Left kidney (tissue), 8 donors: ENCODE data around the gene SLITRK1. TPM values are rescaled to one million over a fixed set of nuclear protein-coding genes. Genes with fewer than 3 reads are reported as not detected.
A peak's percentile ranks its signal among the peaks of the same experiment; 100 is the strongest.

Source experiments
- DNase-seq: peaks from one replicate; pipeline ENCODE4 v3.0.0-alpha.2; 2013
- long read RNA-seq, 8 donors: transcript quantifications; one replicate each; lab custom pipeline, GENCODE V29; 2026
- polyA plus RNA-seq: library from polyadenylated mRNA; unstranded; fragments of 120-200 nt; gene quantifications from one replicate; pipeline ENCODE4 v1.2.1, GENCODE V29; 2013; ENCODE audit not compliant: insufficient read length

SLITRK1 gene, protein sequence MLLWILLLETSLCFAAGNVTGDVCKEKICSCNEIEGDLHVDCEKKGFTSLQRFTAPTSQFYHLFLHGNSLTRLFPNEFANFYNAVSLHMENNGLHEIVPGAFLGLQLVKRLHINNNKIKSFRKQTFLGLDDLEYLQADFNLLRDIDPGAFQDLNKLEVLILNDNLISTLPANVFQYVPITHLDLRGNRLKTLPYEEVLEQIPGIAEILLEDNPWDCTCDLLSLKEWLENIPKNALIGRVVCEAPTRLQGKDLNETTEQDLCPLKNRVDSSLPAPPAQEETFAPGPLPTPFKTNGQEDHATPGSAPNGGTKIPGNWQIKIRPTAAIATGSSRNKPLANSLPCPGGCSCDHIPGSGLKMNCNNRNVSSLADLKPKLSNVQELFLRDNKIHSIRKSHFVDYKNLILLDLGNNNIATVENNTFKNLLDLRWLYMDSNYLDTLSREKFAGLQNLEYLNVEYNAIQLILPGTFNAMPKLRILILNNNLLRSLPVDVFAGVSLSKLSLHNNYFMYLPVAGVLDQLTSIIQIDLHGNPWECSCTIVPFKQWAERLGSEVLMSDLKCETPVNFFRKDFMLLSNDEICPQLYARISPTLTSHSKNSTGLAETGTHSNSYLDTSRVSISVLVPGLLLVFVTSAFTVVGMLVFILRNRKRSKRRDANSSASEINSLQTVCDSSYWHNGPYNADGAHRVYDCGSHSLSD
- 0.18 TPM for polyA plus RNA-seq
- long read RNA-seq, donor 1: 0 reads
- long read RNA-seq, donor 2, full-length matches to known transcripts: 1 of 1 reads
- long read RNA-seq, donor 2, partial matches to known transcripts: 0 of 1 reads
- long read RNA-seq, donor 2, other reads (novel, unspliced or antisense): 0 of 1 reads
- long read RNA-seq, donor 3: 0 reads
- long read RNA-seq, donor 4: 0 reads
- long read RNA-seq, donor 5: 0 reads
- long read RNA-seq, donor 6, full-length matches to known transcripts: 2 of 2 reads
- long read RNA-seq, donor 6, partial matches to known transcripts: 0 of 2 reads
- long read RNA-seq, donor 6, other reads (novel, unspliced or antisense): 0 of 2 reads
- long read RNA-seq, donor 7: 0 reads
- long read RNA-seq, donor 8: 0 reads

DNA sequence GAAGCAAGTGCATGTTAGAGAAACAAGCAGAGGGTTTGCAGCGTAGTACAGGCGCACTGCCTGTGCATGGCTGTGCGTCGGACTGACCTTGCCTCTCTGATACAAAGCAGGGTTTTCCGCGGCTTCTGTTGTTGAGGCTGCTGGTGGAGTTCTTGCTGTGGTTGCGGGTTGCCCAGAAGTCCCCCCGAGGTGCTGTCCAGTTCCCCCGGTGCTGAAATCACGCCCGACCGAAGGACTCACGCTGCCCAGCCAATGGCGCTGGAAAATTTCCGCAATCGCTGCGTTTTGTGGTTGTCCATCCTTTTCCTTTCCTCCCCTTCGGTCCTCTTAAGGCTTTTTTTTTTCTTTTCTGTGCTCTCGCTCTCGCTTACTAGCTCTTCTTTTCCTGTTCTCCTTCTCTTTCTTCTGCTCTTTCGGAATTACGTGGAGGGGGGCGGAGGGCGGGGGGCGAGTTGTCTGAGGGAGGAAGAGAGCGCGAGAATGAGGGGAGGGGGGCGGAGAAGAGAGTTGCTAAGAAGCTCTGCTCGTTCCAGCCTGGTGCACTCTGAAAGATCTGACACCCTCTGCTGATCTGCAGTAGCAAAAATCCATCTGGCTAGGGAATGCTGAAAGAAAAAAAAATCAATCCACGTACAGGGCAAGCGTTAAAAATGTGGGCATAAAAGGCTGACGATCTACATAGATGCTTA is at the start of gene SLITRK1:
SLITRK1 (minus strand) TSS at position 558 of the 689 bp plus-strand sequence. CDS start 967 bp downstream, outside the sequence.
- peak; percentile 86 for DNase-seq

GRCh38 chr13:83929157-83929556 is 46.9 kb upstream of the SLITRK1 start:
- peak; percentile 3 for DNase-seq

GRCh38 chr13:83919775-83920174 is 37.5 kb upstream of the SLITRK1 start:
- DNase-seq: no peak

DNA sequence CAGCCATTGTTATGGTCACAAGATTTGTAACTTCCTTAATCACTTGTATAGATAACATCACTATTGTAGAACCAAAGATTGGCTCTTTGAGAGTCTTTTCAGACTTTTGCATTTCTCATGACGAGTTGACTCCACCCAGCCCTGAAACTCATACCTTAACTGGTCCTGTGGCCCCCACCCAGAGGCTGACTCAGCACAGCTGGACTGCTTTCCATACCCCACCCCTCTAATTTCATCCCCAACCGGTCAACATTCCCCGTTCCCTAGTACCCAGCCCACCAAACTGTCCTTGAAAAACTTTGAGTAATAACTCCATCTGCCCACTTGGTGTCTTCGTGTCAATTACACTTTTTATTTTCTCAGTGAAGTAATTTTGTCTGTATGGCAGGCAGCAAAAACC is 32.1 kb upstream of the SLITRK1 start:
- no peak for DNase-seq

GRCh38 chr13:83907196-83907989 is 25.1 kb upstream of the SLITRK1 start:
- no peak for DNase-seq

GRCh38 chr13:83906240-83906820 is 24.1 kb upstream of the SLITRK1 start:
- DNase-seq: no peak

DNA sequence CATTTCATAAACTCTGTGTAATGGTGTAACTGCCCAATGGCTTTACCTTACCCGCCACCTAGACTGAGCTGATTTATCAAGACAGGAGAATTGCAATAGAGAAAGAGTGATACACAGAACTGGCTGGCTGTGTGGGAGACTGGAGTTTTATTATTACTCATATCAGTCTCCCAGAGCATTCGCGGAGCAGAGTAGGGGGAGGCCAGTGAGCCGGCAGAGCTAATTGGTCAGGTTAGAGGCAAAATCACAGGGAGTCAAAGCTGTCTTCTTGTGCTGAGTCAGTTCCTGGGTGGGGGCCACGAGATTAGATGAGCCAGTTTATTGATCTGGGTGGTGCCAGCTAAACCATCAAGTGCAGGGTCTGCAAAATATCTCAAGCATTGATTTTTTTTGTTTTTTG is 23.4 kb upstream of the SLITRK1 start:
- DNase-seq: no peak

DNA sequence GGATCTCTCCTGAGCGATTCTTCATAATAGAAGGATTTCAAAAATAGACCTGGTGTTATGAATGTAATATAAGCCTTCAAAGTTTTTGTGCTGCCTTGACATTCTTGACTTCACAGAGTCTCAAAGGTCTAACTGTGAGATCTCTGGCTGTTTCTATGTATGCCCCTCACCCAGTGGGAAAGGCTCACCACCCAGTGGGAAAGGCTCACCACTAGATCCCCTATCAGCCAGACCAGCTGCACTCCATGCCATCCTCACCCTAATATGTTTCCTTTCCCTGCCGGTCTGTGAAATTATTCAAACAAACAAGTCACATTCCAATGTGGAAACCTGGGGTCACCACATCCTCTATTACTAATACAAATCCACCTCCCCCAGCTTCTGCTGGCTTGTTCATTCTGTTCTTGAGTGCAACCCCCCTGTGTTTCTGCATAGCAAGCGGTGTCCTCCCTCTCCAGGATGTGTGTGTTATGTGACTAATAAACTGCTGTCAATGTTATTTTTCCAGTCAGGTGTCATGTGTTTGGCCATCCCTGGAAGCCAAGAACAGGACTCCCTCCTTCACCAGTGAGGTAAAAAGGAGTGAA is 13.8 kb upstream of the SLITRK1 start:
- DNase-seq: no peak

DNA sequence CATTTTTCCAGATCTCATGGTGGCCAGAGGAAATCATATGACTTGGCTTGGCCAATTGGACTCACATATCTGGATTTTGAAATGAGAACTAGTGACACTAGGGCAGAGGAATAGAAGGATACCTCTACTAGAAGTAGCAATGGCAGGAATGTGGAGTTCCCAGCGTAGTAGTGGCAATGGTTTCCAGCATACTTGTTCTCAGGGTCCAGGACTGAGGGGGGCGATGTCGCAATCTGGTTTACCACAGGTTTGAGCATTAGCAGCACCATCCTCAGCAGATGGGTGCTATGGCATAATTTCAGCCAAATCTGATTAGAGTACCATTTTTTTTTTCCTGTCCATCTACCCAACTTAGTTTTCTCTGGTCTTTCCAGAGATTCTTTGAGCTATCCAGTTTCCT is 8.1 kb upstream of the SLITRK1 start:
- no peak for DNase-seq

DNA sequence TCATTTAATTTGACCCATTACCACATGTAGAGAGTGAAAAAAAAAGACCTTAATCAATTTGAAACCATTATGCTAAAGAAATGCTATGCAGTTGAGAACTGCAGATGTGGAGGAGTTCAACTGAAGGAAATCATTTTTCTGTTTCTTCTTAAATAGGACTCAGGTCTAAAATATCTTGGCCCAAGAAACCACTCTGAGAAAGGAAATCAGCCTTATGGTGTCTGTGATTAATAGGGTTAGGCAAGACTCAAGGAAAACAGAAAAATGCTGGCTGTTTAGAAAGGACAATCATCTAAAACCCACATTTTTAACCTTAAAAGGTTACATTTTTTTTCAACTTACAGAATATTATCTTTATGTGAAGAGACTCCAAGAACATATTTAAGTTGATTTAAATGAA is 1.9 kb upstream of the SLITRK1 start:
- DNase-seq: no peak

- no peak for DNase-seq
These were observed 818 bp upstream of the SLITRK1 start for GRCh38 chr13:83883061-83883523.

DNA sequence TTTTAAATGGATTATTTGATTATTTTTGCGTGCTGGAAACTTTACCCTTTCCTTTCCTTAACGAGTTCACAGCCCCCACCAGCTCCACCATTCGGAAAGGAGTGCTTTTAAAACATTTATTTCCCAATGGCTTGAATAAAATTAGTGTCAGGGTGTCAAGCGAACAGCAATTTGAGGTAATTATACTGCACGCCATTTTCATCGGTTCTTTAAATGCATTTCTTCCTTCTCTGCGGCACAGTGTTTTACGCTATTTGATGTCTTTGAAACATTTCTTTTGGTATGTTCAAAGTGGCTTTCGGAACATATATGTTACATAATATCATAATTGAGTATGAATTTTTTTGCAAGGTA is 309 bp upstream of the SLITRK1 start:
- DNase-seq: no peak

- DNase-seq: no peak
These were observed 1.1 kb downstream of the SLITRK1 start for GRCh38 chr13:83881140-83881684.

GRCh38 chr13:83880275-83881139 is 1.8 kb downstream of the SLITRK1 start:
- DNase-seq: no peak

GRCh38 chr13:83879431-83880171 is 2.7 kb downstream of the SLITRK1 start:
- DNase-seq: no peak

DNA sequence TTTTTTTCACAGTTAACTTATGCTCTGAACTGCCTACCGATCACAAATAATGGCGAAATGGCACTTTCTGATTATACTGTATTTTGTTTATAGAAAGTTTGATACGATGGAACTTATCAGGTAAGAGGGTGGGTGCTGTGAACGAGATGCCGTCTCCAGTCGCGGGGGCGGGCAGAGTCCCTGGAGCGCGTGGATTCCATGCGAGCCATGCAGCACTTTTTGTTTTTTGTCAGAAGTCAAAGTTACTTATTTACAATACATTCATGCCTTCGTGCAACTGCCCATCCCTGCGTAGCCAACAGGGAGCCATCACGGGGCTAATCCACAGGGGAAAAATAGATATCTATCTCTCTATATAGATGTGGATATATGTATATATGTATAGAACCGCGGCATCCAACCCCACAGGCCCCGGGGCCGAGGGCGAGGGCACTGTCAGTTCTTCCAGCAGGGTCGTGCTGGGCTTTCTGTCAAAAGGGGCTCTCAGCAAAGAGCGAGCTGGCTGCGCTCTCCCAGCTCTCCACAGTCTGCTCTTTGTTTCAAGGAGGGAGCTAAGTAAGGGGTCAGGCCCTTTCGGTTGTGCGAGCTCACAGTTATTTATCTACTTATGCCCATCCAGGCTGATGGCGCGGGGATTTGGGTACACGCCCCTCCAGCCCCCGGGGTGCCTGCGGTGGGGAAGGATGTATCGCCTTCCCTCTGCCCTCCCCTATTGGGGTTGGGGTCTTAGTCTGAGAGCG is 3.4 kb downstream of the SLITRK1 start:
- DNase-seq: no peak

DNA sequence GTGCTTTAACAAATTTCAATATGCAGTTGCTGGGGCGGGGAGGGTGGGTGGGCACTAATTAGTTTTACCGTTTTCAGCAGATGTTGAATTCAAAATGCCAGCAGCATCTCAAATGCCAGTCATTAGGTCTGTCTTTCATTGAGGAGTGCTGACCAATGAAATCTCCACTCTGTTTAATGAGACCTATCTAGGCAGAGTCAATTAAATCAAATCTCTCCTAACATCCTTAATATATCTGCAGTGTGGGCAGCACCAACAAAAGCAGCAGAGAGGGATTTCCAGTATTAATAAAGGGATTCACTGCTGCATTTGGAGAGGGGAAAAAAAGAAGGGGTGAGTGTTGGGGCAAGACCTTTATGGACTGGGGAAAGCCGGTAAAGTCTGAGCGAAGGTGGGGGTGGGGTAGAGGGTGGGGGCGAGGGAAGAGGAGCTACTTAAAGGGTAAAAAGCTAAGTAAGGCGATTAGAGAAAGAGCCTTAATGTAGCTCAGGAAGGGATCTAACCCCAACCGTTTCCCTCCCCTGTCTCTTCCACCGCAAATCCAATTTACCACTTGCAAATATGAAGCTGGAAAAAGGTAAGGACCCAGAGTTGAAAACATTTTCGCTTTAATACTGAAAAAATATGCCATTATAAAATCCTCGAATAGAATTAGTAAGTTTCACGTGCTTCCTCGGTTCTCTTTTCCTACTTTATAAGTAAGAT is 4.5 kb downstream of the SLITRK1 start:
- DNase-seq: no peak
